Hepatocyte (in vitro differentiated cells): ENCODE data around the gene NMNAT3. TPM values are rescaled to one million over a fixed set of nuclear protein-coding genes. Genes with fewer than 3 reads are reported as not detected.

Experiments
- DNase-seq: peaks from one replicate; pipeline ENCODE4 v3.0.0-alpha.2; 2016; ENCODE audit warnings: low spot score
- H2AFZ ChIP-seq: fragments of 200-600 bp; sonication (generic); 2 replicates; pipeline ENCODE4 v1.6.0; 2016; ENCODE audit warnings: antibody characterized with exemption, mild to moderate bottlenecking
- H3K27ac ChIP-seq: fragments of 200-600 bp; sonication (generic); 2 replicates; pipeline ENCODE4 v1.5.1; 2016; ENCODE audit warnings: mild to moderate bottlenecking
- H3K27me3 ChIP-seq: fragments of 200-600 bp; sonication (generic); 2 replicates; pipeline ENCODE4 v1.6.1; 2016
- H3K36me3 ChIP-seq: fragments of 200-600 bp; sonication (generic); replicated peaks from 2 replicates; pipeline ENCODE4 v1.5.1; 2016; ENCODE audit warnings: low read depth; ENCODE audit not compliant: insufficient read depth
- H3K4me1 ChIP-seq: fragments of 200-600 bp; sonication (generic); 2 replicates; pipeline ENCODE4 v1.5.1; 2016; ENCODE audit warnings: mild to moderate bottlenecking, moderate library complexity; ENCODE audit not compliant: insufficient read depth
- H3K4me2 ChIP-seq: fragments of 200-600 bp; sonication (generic); 2 replicates; pipeline ENCODE4 v1.6.0; 2016
- H3K4me3 ChIP-seq: fragments of 200-600 bp; sonication (generic); 2 replicates; pipeline ENCODE4 v1.5.1; 2016; ENCODE audit warnings: mild to moderate bottlenecking
- H3K79me2 ChIP-seq: fragments of 200-600 bp; sonication (generic); 2 replicates; pipeline ENCODE4 v1.6.0; 2017; ENCODE audit warnings: mild to moderate bottlenecking
- H3K9me2 ChIP-seq: fragments of 200-600 bp; sonication (generic); replicated peaks from 2 replicates; pipeline ENCODE4 v1.6.0; 2017; ENCODE audit warnings: mild to moderate bottlenecking; ENCODE audit not compliant: insufficient read depth
- H3K9me3 ChIP-seq: fragments of 200-600 bp; sonication (generic); 2 replicates; pipeline ENCODE4 v1.5.1; 2016; ENCODE audit warnings: low read depth, mild to moderate bottlenecking
- H4K20me1 ChIP-seq: fragments of 200-600 bp; sonication (generic); 2 replicates; pipeline ENCODE4 v1.6.0; 2016; ENCODE audit warnings: mild to moderate bottlenecking; ENCODE audit not compliant: insufficient read depth, poor library complexity, severe bottlenecking
- CTCF ChIP-seq: fragments of 200-600 bp; sonication (generic); IDR thresholded peaks from 2 replicates; pipeline ENCODE4 v1.5.1; 2016; ENCODE audit warnings: antibody characterized with exemption, mild to moderate bottlenecking; ENCODE audit not compliant: poor library complexity
- EZH2 ChIP-seq: fragments of 200-600 bp; sonication (generic); IDR thresholded peaks from 2 replicates; pipeline ENCODE4 v1.6.1; 2016; ENCODE audit warnings: antibody characterized with exemption, mild to moderate bottlenecking, borderline replicate concordance
- EZH2phosphoT487 ChIP-seq: fragments of 200-600 bp; sonication (generic); IDR thresholded peaks from one replicate; pipeline ENCODE4 v1.6.1; 2018; ENCODE audit warnings: antibody characterized with exemption, mild to moderate bottlenecking, low read depth, moderate library complexity; ENCODE audit not compliant: unreplicated experiment, severe bottlenecking
- WGBS: methylation state at CpG from one replicate; pipeline ENCODE4 v1.1.6; 2016; ENCODE audit warnings: low lambda C conversion rate; ENCODE audit errors: missing lambda C conversion rate; 5-methylcytosine and 5-hydroxymethylcytosine counted together
- polyA plus RNA-seq: library from polyadenylated mRNA; unstranded; fragments of >200 nt; fragmentation: Nextera tagmentation; extraction: Ambion mirVana; gene quantifications from 2 replicates; pipeline ENCODE4 v1.2.1, GENCODE V29; 2016
- total RNA-seq: library from RNA; depleted of rRNA; stranded (reverse); fragments of >200 nt; gene quantifications from 2 replicates; pipeline ENCODE4 v1.2.3, GENCODE V29; 2014

NMNAT3 gene
- total and polyA plus RNA-seq, 2 experiments from 2014 or later: 4.7 to 8.3 TPM

GRCh38 chr3:139647866-139648435, 29.8 kb downstream of the NMNAT3 start:
- 77% methylated on average over 3 of the region's 3 CpGs for WGBS
- Histone ChIP-seq H3K4me1 (no peaks in the 10 kb centered on the region), H3K9me2 (no peaks in the 10 kb centered on the region), H3K27me3 (no peaks in the 10 kb centered on the region), H3K36me3 (no peaks in the 10 kb centered on the region), H3K9me3 (no peaks in the 10 kb centered on the region), H3K4me3 (no peak overlapping the region), H3K4me2 (no peak overlapping the region), H3K27ac (no peak overlapping the region), H2AFZ (no peak overlapping the region), H3K79me2 (no peaks in the 10 kb centered on the region), H4K20me1 (no peaks in the 10 kb centered on the region)
- no peak for TF ChIP-seq EZH2
- TF ChIP-seq EZH2phosphoT487: no peak
- no peak for TF ChIP-seq CTCF
- DNase-seq: no peak

GRCh38 chr3:139646512-139646911, 31.3 kb downstream of the NMNAT3 start:
- TF ChIP-seq EZH2: no peak
- no peak for TF ChIP-seq EZH2phosphoT487
- TF ChIP-seq CTCF: no peak
- 93% methylated on average over 4 of the region's 4 CpGs for WGBS
- no peak overlapping the region for H3K4me2 ChIP-seq

GRCh38 chr3:139642996-139643395, 34.8 kb downstream of the NMNAT3 start:
- Histone ChIP-seq H3K27ac (no peak overlapping the region), H3K4me1 (no peaks in the 10 kb centered on the region), H3K79me2 (no peaks in the 10 kb centered on the region), H3K4me2 (no peak overlapping the region), H2AFZ (no peak overlapping the region), H4K20me1 (no peaks in the 10 kb centered on the region), H3K4me3 (no peak overlapping the region), H3K36me3 (no peaks in the 10 kb centered on the region), H3K27me3 (no peaks in the 10 kb centered on the region), H3K9me2 (no peaks in the 10 kb centered on the region), H3K9me3 (no peaks in the 10 kb centered on the region)
- 67% methylated on average over 2 of the region's 2 CpGs for WGBS
- no peak for DNase-seq
- TF ChIP-seq EZH2 (no peak), CTCF (no peak)

More at GRCh38 chr3:139646512-139646911, 31.3 kb downstream of the NMNAT3 start:
- H3K4me3 ChIP-seq: no peak overlapping the region
- no peaks in the 10 kb centered on the region for H3K9me3 ChIP-seq
- no peaks in the 10 kb centered on the region for H3K79me2 ChIP-seq
- no peak for DNase-seq
- H3K27ac ChIP-seq: no peak overlapping the region
- no peaks in the 10 kb centered on the region for H4K20me1 ChIP-seq
- H3K9me2 ChIP-seq: no peaks in the 10 kb centered on the region
- H2AFZ ChIP-seq: no peak overlapping the region
- H3K27me3 ChIP-seq: no peaks in the 10 kb centered on the region
- H3K4me1 ChIP-seq: no peaks in the 10 kb centered on the region
- no peaks in the 10 kb centered on the region for H3K36me3 ChIP-seq

GRCh38 chr3:139640456-139640855, 37.3 kb downstream of the NMNAT3 start:
- Histone ChIP-seq H3K27ac (no peak overlapping the region), H2AFZ (no peak overlapping the region), H3K9me2 (no peaks in the 10 kb centered on the region), H3K79me2 (no peaks in the 10 kb centered on the region), H3K9me3 (no peaks in the 10 kb centered on the region), H3K36me3 (no peaks in the 10 kb centered on the region), H4K20me1 (no peaks in the 10 kb centered on the region), H3K4me2 (no peak overlapping the region), H3K27me3 (no peaks in the 10 kb centered on the region), H3K4me3 (no peak overlapping the region), H3K4me1 (no peaks in the 10 kb centered on the region)
- DNase-seq: no peak
- no peak for TF ChIP-seq CTCF
- TF ChIP-seq EZH2phosphoT487: no peak
- TF ChIP-seq EZH2: no peak
- WGBS: 81% methylated on average over 1 of the region's 1 CpG
